HCT116 (cell line): ENCODE data around the gene RHOU. TPM values are rescaled to one million over a fixed set of nuclear protein-coding genes. Genes with fewer than 3 reads are reported as not detected.

Experiments
- ATAC-seq: fragments of 200-7000 bp; cut with Tn5 transposase; 2 replicates; pipeline ENCODE4 v1.9.1; 2020; ENCODE audit warnings: mild to moderate bottlenecking, moderate library complexity
- BruUV-seq: library from RNA; stranded (reverse); fragments of 400-500 nt; replicated peaks from 2 replicates; lab custom pipeline; 2021; lab: Mats Ljungman, UMichigan
- CTCF ChIA-PET: fragments of 300-600 bp; sonication (Branson Sonifier 250); formaldehyde crosslinking; loops from one replicate; lab custom pipeline; 2021; ENCODE audit warnings: antibody characterized with exemption; lab: Charles Lee
- POLR2A ChIA-PET: fragments of 300-600, 350-600 bp; sonication (Branson Sonifier 250); formaldehyde crosslinking; loops from one replicate; lab custom pipeline; 2021; ENCODE audit warnings: antibody characterized with exemption; lab: Charles Lee
- RAD21 ChIA-PET, 2 experiments: fragments of 300-600 bp; sonication (Branson Sonifier 250); formaldehyde crosslinking; loops; one replicate each; lab custom pipeline; 2023; ENCODE audit warnings: low total read pairs in 2 of 2; ENCODE audit not compliant: uncharacterized antibody in 2 of 2, unreplicated experiment in 2 of 2, low non-redundant PET in 1 of 2; lab: Charles Lee
- DNase-seq: peaks from one replicate; pipeline ENCODE4 v3.0.0-alpha.2; 2010; ENCODE audit warnings: low read depth, low spot score
- H2AFZ ChIP-seq: fragments of 200-600 bp; shearing (Covaris generic), sonication (generic); 2 replicates; pipeline ENCODE4 v1.6.1; 2017; ENCODE audit warnings: low read depth, mixed run types, mixed read lengths, antibody characterized with exemption, low read length; ENCODE audit not compliant: poor library complexity, severe bottlenecking
- H3K27ac ChIP-seq: 2 replicates; pipeline ENCODE4 v1.5.1; 2012; ENCODE audit warnings: low read depth, low read length
- H3K27me3 ChIP-seq: fragments of 200-600 bp; sonication (generic); 2 replicates; pipeline ENCODE4 v1.6.1; 2016; ENCODE audit warnings: mixed run types, low read length, mixed read lengths; ENCODE audit not compliant: insufficient read depth
- H3K36me3 ChIP-seq, 2 experiments: fragments of 200-500 bp in 1 of 2; fragments of 200-600 bp in 1 of 2; sonication (Bioruptor generic) in 1 of 2; sonication (generic) in 1 of 2; 2 replicates each; pipeline versions ENCODE4 v1.5.1 to v1.6.1; 2014 to 2016; ENCODE audit warnings: low read length in 2 of 2, inconsistent platforms in 1 of 2, mixed read lengths in 1 of 2, mixed run types in 1 of 2; ENCODE audit not compliant: insufficient read depth in 2 of 2, control insufficient read depth in 1 of 2
- H3K4me1 ChIP-seq, 2 experiments: fragments of 200-600 bp in 1 of 2; sonication (generic) in 1 of 2; 2 replicates each; pipeline versions ENCODE4 v1.5.1 to v1.6.1; 2012 to 2017; ENCODE audit warnings: low read length in 2 of 2, inconsistent platforms in 1 of 2, mild to moderate bottlenecking in 1 of 2, mixed read lengths in 1 of 2, mixed run types in 1 of 2, moderate library complexity in 1 of 2; ENCODE audit not compliant: insufficient read depth in 2 of 2, control insufficient read depth in 1 of 2
- H3K4me2 ChIP-seq: fragments of 200-600 bp; sonication (generic); 2 replicates; pipeline ENCODE4 v1.6.1; 2017; ENCODE audit warnings: mixed run types, low read length, mixed read lengths
- H3K4me3 ChIP-seq, 2 experiments: fragments of 200-600 bp in 1 of 2; sonication (generic) in 1 of 2; replicated peaks in 1 of 2; 2 replicates each; pipeline ENCODE4 v1.5.1; 2011 to 2016; ENCODE audit warnings: low read length in 2 of 2, control low read depth in 1 of 2, low read depth in 1 of 2, mild to moderate bottlenecking in 1 of 2, mixed read lengths in 1 of 2, mixed run types in 1 of 2
- H3K79me2 ChIP-seq: fragments of 200-600 bp; sonication (generic); 2 replicates; pipeline ENCODE4 v1.6.1; 2017; ENCODE audit warnings: mild to moderate bottlenecking, mixed run types, low read length, moderate library complexity, mixed read lengths; ENCODE audit not compliant: insufficient read depth
- H3K9ac ChIP-seq: fragments of 200-600 bp; sonication (generic); 2 replicates; pipeline ENCODE4 v1.6.1; 2016; ENCODE audit warnings: low read length, mixed read lengths
- H3K9me2 ChIP-seq: fragments of 200-600 bp; sonication (generic), shearing (Covaris generic); 2 replicates; pipeline ENCODE4 v1.6.1; 2017; ENCODE audit warnings: mixed run types, mild to moderate bottlenecking, moderate library complexity; ENCODE audit not compliant: insufficient read depth
- H3K9me3 ChIP-seq, 2 experiments: fragments of 200-500 bp in 1 of 2; fragments of 200-600 bp in 1 of 2; sonication (Bioruptor generic) in 1 of 2; sonication (generic) in 1 of 2; 2 replicates each; pipeline ENCODE4 v1.6.1; 2014 to 2017; ENCODE audit warnings: low read length in 2 of 2, mixed read lengths in 2 of 2, inconsistent platforms in 1 of 2, low read depth in 1 of 2, mild to moderate bottlenecking in 1 of 2, mixed run types in 1 of 2, moderate library complexity in 1 of 2; ENCODE audit not compliant: control insufficient read depth in 1 of 2, insufficient read depth in 1 of 2
- H4K20me1 ChIP-seq: fragments of 200-600 bp; sonication (generic), shearing (Covaris generic); 2 replicates; pipeline ENCODE4 v1.6.1; 2017; ENCODE audit warnings: mixed run types, mild to moderate bottlenecking, moderate library complexity; ENCODE audit not compliant: insufficient read depth
- ATF3 ChIP-seq: IDR thresholded peaks from 2 replicates; pipeline ENCODE4 v1.6.1; 2012
- CEBPB ChIP-seq: IDR thresholded peaks from 2 replicates; pipeline ENCODE4 v1.6.1; 2012; ENCODE audit warnings: low read depth
- CTCF ChIP-seq, 3 experiments: fragments of 200-600 bp in 1 of 3; sonication (generic) in 1 of 3; IDR thresholded peaks in 2 of 3; conservative IDR thresholded peaks in 1 of 3; 2 replicates each; pipeline ENCODE4 v1.5.1; 2012 to 2017; ENCODE audit warnings: low read depth in 2 of 3, low read length in 2 of 3, antibody characterized with exemption in 1 of 3, borderline replicate concordance in 1 of 3, control low read depth in 1 of 3, mild to moderate bottlenecking in 1 of 3, mixed read lengths in 1 of 3, mixed run types in 1 of 3, moderate library complexity in 1 of 3; ENCODE audit not compliant: insufficient read depth in 1 of 3
- EZH2 ChIP-seq: fragments of 200-600 bp; sonication (generic); IDR thresholded peaks from 2 replicates; pipeline ENCODE4 v1.6.1; 2017; ENCODE audit warnings: antibody characterized with exemption, mixed run types
- FOSL1 ChIP-seq: IDR thresholded peaks from 2 replicates; pipeline ENCODE4 v1.6.1; 2012; ENCODE audit warnings: low read depth
- MAX ChIP-seq: IDR thresholded peaks from 2 replicates; pipeline ENCODE4 v1.6.1; 2012
- POLR2A ChIP-seq: IDR thresholded peaks from 2 replicates; pipeline ENCODE4 v1.7.0; 2011; ENCODE audit warnings: borderline replicate concordance; ENCODE audit not compliant: insufficient read depth, insufficient read length; ENCODE audit errors: extremely low read depth
- POLR2AphosphoS5 ChIP-seq: IDR thresholded peaks from 2 replicates; pipeline ENCODE4 v1.6.1; 2011; ENCODE audit warnings: mild to moderate bottlenecking, low read depth, low read length, moderate library complexity
- SIN3A ChIP-seq: IDR thresholded peaks from 2 replicates; pipeline ENCODE4 v1.6.1; 2012; ENCODE audit warnings: low read depth
- SP1 ChIP-seq: IDR thresholded peaks from 2 replicates; pipeline ENCODE4 v1.6.1; 2012; ENCODE audit warnings: low read depth
- TCF7L2 ChIP-seq: IDR thresholded peaks from 2 replicates; pipeline ENCODE4 v1.7.0; 2011; ENCODE audit warnings: borderline replicate concordance, inconsistent platforms; ENCODE audit not compliant: insufficient read depth, insufficient read length; ENCODE audit errors: extremely low read depth
- intact Hi-C: fragments of 100-400 bp; cut with micrococcal nuclease; formaldehyde crosslinking; loops from 2 replicates; pipeline ENCODE4 v1.10.0; 2022
- total RNA-seq: library from RNA; stranded (reverse); gene quantifications from one replicate; pipeline ENCODE4 v1.2.1, GENCODE V29; 2021; ENCODE audit not compliant: unreplicated experiment

RHOU gene
- total RNA-seq, 1 experiment from 2014 or later: 4.0 TPM

- TF ChIP-seq CTCF (IDR thresholded peaks at IDR 0.05 in 2 of 3, conservative IDR thresholded peaks at IDR 0.05 in 1 of 3; ENCODE audit: borderline replicate concordance in 1 of 3, insufficient read depth in 1 of 3, low read depth in 2 of 3, low read length in 2 of 3) (no peak), POLR2AphosphoS5 (no peak)
Measured at GRCh38 chr1:228767636-228768354, 32.5 kb downstream of the RHOU start (continued).

- intact Hi-C loops: no loop called here
- no peaks in the 10 kb centered on the region for H3K36me3 ChIP-seq
- ATAC-seq: no peak
- no TSS peak for BruUV-seq
- H3K9me2 ChIP-seq: no peaks in the 10 kb centered on the region
- H3K4me3 ChIP-seq: no peak overlapping the region
- H3K9me3 ChIP-seq: no peaks in the 10 kb centered on the region
- RAD21 ChIA-PET: no interaction called here
- DNase-seq: no peak
- POLR2A ChIA-PET: no interaction called here
- H3K4me1 ChIP-seq: no peaks in the 10 kb centered on the region
- no peak overlapping the region for H3K4me2 ChIP-seq
- CTCF ChIA-PET: no interaction called here
- H3K27ac ChIP-seq: no peak overlapping the region
- no peaks in the 10 kb centered on the region for H4K20me1 ChIP-seq
- TF ChIP-seq CEBPB (no peak), SIN3A (no peak), TCF7L2 (no peak), SP1 (no peak), ATF3 (no peak), FOSL1 (no peak), POLR2A (no peak), EZH2 (no peak), MAX (no peak)
- no peaks in the 10 kb centered on the region for H3K27me3 ChIP-seq
- H2AFZ ChIP-seq: no peak overlapping the region
- no peaks in the 10 kb centered on the region for H3K79me2 ChIP-seq
- no peak overlapping the region for H3K9ac ChIP-seq
Measured at GRCh38 chr1:228768355-228769000, 33.2 kb downstream of the RHOU start.
